Measurements from ENCODE around the gene KCND3. TPM values are rescaled to one million over a fixed set of nuclear protein-coding genes. Genes with fewer than 3 reads are reported as not detected.

Gene KCND3
- total RNA-seq, 2 experiments from 2014 or later = not detected

- POLR2A ChIA-PET = interaction anchor here (1.0 to 1.8 kb wide), 2 partner anchors 16 to 146 kb away, joined by 3 to 7 read pairs; no protein-coding TSS in a partner anchor
- CTCF ChIA-PET = interaction anchor here (0.7 to 3.6 kb wide), 9 partner anchors 12 to 257 kb away, joined by 3 to 19 read pairs (median 4); no protein-coding TSS in a partner anchor
These were observed 250.1 kb downstream of the KCND3 start, which contains the start of gene INKA2 for GRCh38 chr1:111739194-111739924. INKA2 (minus strand) TSS chr1:111739395; CDS start chr1:111739242, 153 bp downstream.

- CTCF ChIA-PET = interaction anchor here (0.7 to 3.6 kb wide), 9 partner anchors 9 to 257 kb away, joined by 3 to 19 read pairs (median 4); no protein-coding TSS in a partner anchor
- POLR2A ChIA-PET = interaction anchor here (1.8 kb wide), 1 partner anchor 16 kb away, joined by 7 read pairs; no protein-coding TSS in a partner anchor
These were observed 250.9 kb downstream of the KCND3 start for GRCh38 chr1:111738436-111739193.

- POLR2A ChIA-PET = interaction anchor here (1.8 kb wide), 1 partner anchor 17 kb away, joined by 7 read pairs; no protein-coding TSS in a partner anchor
These were observed 251.4 kb downstream of the KCND3 start for GRCh38 chr1:111738133-111738435.

GRCh38 chr1:111737216-111738132, 252.0 kb downstream of the KCND3 start:
- ChIA-PET POLR2A (interaction anchor here (0.8 kb wide), 1 partner anchor 19 kb away, joined by 5 read pairs; no protein-coding TSS in a partner anchor), CTCF (interaction anchor here (0.7 to 3.6 kb wide), 4 partner anchors 10 to 230 kb away, joined by 3 to 19 read pairs (median 6); no protein-coding TSS in a partner anchor)

More at GRCh38 chr1:111738133-111738435, 251.4 kb downstream of the KCND3 start:
- CTCF ChIA-PET = interaction anchor here (0.7 to 3.6 kb wide), 5 partner anchors 9 to 230 kb away, joined by 3 to 19 read pairs (median 4); no protein-coding TSS in a partner anchor

- ChIA-PET POLR2A (interaction anchor here (0.8 kb wide), 1 partner anchor 19 kb away, joined by 5 read pairs; no protein-coding TSS in a partner anchor), CTCF (interaction anchor here (1.2 to 3.6 kb wide), 3 partner anchors 11 to 229 kb away, joined by 3 to 19 read pairs (median 8); no protein-coding TSS in a partner anchor)
These were observed 252.8 kb downstream of the KCND3 start for GRCh38 chr1:111736548-111737215.

- POLR2A ChIA-PET = no interaction called here
- CTCF ChIA-PET = interaction anchor here (1.2 kb wide), 1 partner anchor 24 kb away, joined by 3 read pairs; no protein-coding TSS in a partner anchor
These were observed 253.5 kb downstream of the KCND3 start for GRCh38 chr1:111735858-111736544.

GRCh38 chr1:111735321-111735720, 254.1 kb downstream of the KCND3 start:
- POLR2A ChIA-PET = no interaction called here
- CTCF ChIA-PET = no interaction called here

GRCh38 chr1:111734856-111735255, 254.6 kb downstream of the KCND3 start:
- ChIA-PET POLR2A (no interaction called here), CTCF (no interaction called here)

- POLR2A ChIA-PET = no interaction called here
- CTCF ChIA-PET = no interaction called here
These were observed 255.0 kb downstream of the KCND3 start for GRCh38 chr1:111734426-111734825.

GRCh38 chr1:111733992-111734341, 255.5 kb downstream of the KCND3 start:
- CTCF ChIA-PET = no interaction called here
- POLR2A ChIA-PET = no interaction called here

GRCh38 chr1:111733183-111733991, 256.1 kb downstream of the KCND3 start:
- ChIA-PET CTCF (no interaction called here), POLR2A (no interaction called here)

GRCh38 chr1:111732718-111733117, 256.8 kb downstream of the KCND3 start:
- POLR2A ChIA-PET = no interaction called here

GRCh38 chr1:111731956-111732355, 257.5 kb downstream of the KCND3 start:
- CTCF ChIA-PET = interaction anchor here (0.6 to 1.5 kb wide), 2 partner anchors 18 to 246 kb away, joined by 3 to 4 read pairs; no protein-coding TSS in a partner anchor
- POLR2A ChIA-PET = interaction anchor here (0.5 kb wide), 1 partner anchor 516 kb away, joined by 3 read pairs; no protein-coding TSS in a partner anchor

More at GRCh38 chr1:111732718-111733117, 256.8 kb downstream of the KCND3 start:
- CTCF ChIA-PET = no interaction called here

GRCh38 chr1:111730706-111731105, 258.8 kb downstream of the KCND3 start:
- ChIA-PET CTCF (interaction anchor here (1.5 kb wide), 1 partner anchor 17 kb away, joined by 3 read pairs; no protein-coding TSS in a partner anchor), POLR2A (no interaction called here)

- POLR2A ChIA-PET = no interaction called here
These were observed 259.4 kb downstream of the KCND3 start for GRCh38 chr1:111729946-111730681.

GRCh38 chr1:111729271-111729921, 260.1 kb downstream of the KCND3 start:
- CTCF ChIA-PET = interaction anchor here (1.7 kb wide), 1 partner anchor 14 kb away, joined by 6 read pairs; no protein-coding TSS in a partner anchor
- POLR2A ChIA-PET = interaction anchor here (0.6 kb wide), 1 partner anchor 11 kb away, joined by 3 read pairs; no protein-coding TSS in a partner anchor

More at GRCh38 chr1:111729946-111730681, 259.4 kb downstream of the KCND3 start:
- CTCF ChIA-PET = no interaction called here

All from activated CD8-positive, alpha-beta memory T cell treated with anti-CD3 and anti-CD28 coated beads for 36 hours (primary cell).